HG03432 (cell line): ENCODE measurements around the gene LSM7.
A peak's percentile ranks its signal among the peaks of the same experiment; 100 is the strongest.
"Not testable (repeated sequence)": the region's sequence is repeated elsewhere in the genome, so short reads cannot be mapped to it uniquely, and the experiment has no call there.

Experiments used
- ATAC-seq: cut with Tn5 transposase; IDR thresholded peaks from one replicate; pipeline ENCODE4 v1.9.1; 2021; ENCODE audit warnings: mild to moderate bottlenecking, moderate library complexity; ENCODE audit not compliant: unreplicated experiment

The LSM7 gene

DNA sequence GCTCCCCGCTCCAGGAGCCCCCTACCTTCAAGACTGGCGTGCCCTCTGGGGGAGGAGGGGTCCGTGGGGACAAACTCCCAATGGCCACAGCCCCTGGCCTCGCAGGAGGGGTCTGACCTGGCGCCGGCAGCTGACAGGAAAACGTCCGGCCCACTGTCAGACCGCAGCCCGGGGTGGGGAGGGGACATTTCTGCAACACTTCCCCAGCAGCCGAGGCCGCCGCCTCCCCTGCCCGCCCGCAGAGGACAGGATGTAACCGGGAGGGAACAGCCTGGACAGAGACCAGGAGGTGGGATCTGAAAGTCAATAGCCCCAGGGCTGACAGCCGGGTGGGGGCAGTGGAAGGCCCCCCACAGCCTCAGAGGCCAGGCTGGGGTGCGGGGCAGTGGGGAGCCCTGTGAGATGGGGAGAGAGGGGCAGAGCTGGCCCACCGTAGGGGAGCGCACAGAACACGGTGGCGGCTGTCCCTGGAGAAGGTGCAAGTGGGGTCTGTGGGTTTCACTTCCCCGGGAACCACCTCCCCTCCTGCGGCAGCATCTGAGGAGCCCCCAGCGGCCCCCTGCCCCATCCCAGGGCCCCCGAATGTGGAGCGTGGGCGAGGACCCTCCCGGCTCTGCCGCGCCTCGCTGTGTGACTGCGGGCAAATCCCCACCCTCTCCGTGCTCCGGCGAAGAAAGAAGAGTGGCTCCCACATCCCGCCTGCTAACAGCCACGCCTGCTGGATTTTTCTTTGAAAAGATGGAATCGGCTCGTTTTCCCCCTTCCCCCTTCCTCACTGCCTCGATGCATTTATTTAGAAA, 46.1 kb downstream of the LSM7 start, which contains the start of gene PEAK3:
TSS of gene PEAK3 (minus strand) at position 114 of the 800 bp plus-strand sequence. CDS start 1,244 bp downstream, outside the sequence.
- ATAC-seq, result no peak

DNA sequence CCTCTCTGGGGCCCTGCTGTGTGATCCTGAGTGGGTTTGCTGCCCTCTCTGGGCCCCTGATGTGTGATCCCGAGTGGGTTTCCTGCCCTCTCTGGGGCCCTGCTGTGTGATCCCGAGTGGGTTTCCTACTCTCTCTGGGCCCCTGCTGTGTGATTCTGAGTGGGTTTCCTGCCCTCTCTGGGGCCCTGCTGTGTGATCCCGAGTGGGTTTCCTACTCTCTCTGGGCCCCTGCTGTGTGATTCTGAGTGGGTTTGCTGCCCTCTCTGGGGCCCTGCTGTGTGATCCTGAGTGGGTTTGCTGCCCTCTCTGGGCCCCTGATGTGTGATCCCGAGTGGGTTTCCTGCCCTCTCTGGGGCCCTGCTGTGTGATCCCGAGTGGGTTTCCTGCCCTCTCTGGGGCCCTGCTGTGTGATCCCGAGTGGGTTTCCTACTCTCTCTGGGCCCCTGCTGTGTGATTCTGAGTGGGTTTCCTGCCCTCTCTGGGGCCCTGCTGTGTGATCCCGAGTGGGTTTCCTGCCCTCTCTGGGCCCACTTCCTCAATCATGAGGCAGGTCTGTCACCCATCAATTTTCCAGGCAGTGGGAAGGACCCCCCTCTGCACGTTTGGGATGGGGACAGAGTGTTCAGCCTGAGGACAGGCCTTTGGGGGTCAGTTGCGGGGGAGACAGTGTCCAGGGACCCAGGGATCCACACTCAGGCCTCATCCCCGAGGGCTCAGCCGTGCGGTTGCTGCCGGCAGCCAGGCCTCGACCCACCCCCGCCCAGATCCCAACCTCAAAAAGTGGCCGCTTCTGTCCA, 46.9 kb downstream of the LSM7 start:
- not testable (repeated sequence) for ATAC-seq

DNA sequence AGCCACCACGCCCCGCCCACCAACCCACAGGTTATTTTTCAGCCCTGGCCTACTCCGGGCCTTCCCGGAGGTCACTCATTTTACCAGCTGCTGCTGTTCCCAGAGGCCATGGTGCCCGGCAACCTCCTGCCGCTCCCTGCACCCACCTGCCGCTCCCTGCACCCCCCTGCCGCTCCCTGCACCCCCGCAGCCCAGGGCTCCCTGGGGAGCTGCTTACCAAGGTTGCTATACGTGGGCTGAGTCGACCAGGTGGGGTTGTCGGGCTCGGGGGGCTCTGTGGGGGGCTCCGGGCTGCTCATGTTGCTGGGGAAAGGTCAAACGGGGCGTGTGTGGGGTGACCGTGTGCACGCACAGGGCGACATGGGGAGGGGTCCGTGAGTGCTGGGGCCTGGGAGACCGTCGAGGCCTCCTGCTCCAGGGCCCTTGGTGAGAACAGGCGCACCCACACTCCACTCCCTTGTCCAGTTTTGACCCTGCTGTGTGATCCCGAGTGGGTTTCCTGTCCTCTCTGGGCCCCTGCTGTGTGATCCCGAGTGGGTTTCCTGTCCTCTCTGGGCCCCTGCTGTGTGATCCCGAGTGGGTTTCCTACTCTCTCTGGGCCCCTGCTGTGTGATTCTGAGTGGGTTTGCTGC, 47.6 kb downstream of the LSM7 start:
- ATAC-seq, result no peak

DNA sequence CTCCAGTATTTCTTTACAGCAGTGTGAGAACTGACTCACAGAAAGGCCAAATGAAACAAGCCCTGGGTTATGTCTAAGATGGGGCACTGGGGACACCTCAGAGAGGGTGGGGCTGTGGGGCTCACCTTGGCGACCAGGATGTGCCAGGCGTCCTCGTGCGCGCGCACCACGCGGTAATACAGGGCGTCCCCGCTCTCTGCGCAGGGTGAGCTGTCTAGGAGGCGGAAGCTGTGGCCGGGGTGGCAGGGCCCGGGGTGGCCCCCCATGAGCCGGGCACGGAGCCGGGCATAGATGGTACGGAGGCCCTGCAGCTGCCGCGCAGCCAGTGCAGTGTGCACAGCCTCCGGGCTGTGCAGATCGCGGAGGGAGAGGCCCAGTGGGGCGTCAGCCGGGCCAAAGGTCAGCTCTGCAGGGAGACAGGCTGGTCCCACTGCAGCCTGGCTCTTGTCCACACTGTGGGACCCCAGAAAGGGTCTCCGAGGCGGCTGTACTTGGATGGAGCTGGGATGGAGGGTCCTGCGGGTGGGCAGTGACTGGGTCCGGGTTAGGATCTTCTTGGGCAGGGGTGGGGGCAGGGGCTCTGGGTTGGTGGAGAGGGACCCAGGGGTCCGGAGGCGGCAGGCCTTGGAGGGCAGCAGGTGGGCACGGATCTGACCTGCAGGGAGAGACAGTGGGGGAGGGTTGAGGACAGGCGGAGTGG, 49.8 kb downstream of the LSM7 start:
- no peak for ATAC-seq

DNA sequence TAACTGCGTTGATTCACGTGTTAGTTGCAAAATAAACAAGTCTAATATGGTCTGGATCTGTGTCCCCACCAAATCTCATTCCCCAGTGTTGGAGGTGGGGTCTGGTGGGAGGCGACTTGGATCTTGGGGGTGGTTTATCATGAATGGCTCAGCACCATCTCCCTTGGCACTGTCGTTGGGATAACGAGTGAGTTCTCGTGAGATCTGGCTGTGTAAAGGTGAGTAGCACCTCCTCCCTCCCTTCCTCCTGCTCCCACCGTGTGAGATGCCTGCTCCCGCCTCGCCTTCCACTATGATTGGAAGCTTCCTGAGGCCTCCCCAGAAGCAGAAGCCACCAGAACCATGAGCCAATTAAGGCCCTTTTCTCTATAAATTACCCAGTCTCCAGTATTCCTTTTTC, 51.2 kb downstream of the LSM7 start:
- ATAC-seq, result no peak

DNA sequence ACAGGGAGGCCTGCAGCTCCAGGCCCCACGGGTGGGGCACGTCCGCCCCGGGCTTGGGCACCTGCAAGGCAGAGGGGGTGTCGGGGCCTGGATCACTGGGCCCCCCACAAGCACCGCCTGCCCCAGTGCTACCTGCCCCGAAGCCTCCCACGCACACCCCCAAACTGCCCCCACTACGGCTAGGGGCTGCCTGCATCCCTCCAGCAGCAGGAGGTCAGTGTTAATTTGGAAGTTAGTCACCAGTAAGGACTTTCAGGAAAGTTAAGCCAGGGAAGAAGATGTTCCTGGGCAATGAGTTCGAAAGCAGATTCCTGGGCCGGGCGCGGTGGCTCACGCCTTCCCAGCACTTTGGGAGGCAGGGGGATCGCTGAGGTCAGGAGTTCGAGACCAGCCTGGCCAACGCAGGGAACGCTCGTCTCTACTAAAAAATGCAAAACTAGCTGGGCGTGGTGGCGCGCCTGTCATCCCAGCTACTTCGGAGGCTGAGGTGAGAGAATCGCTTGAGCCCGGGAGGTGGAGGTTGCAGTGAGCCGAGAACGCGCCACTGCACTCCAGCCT, 51.9 kb downstream of the LSM7 start:
- no peak for ATAC-seq

DNA sequence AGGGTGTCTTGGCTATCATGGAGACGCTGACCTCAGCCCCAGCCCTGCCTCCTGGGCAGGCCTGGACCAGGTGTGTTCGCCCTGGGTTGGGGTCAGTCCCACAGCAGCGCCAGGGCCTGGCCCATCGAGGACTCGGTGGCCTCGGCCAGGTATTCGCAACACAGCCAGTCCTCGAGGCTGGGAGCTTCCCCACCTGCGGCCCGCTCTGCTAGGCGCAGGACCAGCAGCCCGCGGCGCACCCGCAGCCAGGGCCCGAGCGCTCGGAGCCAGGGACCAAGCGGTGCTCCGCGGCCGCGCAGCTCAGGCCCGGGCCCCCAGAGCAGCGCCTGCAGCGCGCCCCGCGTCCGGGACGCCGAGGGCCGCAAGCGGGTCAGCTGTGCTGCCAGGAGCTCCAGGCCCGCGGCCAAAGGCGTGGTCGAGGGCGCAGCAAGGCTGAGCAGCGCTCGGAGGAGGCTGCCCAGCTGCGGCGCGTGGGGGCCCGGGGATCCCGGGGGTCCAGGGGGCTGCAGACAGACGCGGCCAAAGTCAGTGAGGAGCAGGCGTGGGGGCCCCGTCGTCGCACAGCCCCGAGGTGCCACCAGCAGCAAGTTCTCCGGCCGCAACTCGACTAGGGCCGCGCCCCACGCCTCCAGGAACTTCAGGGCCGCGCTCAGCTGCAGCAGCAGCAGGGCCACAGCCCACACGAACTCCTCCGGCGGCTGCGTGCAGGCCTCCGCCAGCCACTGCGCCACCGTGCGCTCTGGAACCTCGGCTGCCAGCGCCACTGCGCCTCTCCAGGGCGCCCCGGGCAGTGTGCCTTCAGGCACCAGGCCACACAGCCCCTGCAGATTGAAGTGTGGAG, 52.6 kb downstream of the LSM7 start:
- ATAC-seq, result no peak

DNA sequence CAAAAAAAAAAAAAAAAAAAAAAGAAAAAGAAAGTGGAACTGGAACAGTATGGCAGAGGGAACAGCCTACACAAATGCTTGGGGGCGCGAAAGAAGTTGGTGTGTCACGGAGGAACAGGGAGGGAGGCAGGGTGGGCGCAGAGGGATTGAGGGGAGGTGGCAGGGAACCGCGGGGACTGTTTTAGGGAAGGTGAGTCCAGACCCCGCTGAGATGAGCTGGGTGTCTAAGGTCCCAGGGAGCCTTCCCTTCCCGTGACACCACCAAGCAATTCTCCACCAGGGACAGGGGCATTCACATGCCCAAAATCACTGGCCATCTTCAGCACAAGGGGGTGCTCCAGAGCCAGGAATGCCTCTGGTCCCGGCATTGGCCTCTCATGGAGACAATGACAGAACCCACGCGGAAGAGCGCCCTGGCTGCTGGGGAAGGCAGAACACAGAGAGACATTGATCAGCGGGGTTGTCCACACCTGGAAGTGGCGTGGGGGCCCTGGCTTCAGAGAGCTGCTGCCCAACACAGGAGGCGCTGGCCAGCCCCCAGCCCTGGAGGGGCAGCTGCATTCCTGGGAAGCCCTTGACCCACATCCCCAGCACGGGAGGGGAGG, 53.4 kb downstream of the LSM7 start:
- ATAC-seq, result no peak

DNA sequence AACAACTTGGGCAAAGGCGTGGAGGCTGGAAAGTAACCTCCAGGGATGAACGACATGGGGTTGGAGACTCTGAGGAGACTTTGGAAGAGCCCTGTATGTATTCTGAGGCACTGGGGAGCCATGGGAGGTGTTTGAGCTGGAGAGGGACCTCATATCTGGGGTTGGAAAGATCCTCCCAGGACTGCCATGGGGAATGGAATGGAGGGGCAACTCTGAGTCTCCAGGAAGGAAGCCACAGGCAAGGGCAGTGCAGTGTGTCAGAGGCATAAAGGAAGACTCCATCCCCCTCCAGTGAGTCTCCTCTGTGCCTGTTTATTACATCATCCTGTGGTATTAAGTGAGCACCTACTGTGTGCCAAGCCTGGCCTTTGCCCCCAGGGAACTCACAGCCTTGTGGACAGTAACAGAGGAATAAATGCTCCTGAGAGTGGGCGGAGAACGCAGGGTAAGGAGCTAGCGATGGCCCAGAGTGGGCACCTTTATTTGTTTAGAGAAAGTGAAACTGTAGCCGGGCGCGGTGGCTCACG, 54.1 kb downstream of the LSM7 start:
- ATAC-seq, result no peak

DNA sequence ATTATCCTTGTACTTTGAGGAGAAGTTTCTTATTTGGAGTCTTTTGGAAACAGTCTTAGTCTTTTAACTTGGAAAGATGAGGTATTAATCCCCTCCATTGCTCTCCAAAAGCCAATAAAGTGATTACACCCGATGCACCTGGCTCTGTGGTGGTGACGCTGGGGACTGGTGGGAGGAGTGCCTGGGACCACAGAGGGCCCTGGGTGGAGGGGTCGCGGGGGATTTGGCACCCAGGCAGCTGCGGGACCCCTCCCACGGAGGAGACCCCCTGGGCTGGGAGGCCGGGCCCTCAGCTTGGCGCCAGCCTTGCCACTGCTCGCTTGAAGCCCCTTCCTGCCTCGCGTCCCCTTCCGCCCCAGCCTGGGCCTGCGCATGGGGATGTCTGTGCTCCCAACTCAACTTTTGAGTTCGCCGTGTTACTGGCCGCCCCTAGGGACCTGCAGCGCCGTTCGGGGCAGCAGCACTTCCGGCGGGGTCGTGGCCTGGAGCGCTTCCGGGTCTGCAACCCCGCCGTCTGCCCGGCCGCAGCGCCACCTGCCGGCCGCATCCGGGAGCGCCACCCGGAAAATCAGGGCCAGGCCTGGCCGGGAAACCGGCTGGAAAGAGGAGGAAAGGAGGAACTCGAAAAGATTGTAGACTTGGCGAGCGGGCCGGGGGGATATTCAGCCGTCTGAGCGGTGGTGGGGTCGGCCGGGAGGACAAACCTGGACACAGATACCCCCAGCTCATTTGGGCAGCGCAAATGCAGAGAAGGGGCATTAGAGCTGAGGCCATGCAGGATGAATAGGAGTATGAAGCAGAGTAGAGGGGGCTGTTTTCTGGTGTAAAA, 54.8 kb downstream of the LSM7 start:
- peak; percentile 38 for ATAC-seq
